CD4-positive, alpha-beta T cell treated with Interleukin-6 at 100 ng/mL for 8 hours (primary cell): Measurements from ENCODE around the gene C14orf119.

Source experiments
- DNase-seq: peaks from one replicate; pipeline ENCODE4 v3.0.0-alpha.2; 2020; ENCODE audit warnings: mixed read lengths, low spot score

C14orf119 gene

DNA sequence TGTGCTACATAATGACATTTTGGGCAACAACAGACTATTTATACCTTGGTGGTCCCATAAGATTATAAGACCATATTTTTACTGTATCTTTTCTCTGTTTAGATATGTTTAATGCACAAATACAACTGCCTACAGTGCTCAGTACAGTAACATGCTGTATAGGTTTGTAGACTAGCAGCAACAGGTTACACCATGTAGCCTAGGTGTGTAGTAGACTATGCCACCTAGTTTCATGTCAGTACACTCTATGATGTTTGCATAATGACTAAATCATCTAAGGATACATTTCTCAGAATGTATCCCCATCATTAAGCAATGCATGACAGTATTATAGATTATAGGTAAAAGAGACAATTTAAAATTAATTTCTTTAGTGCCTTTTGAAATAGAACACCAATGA, 54.4 kb downstream of the C14orf119 start:
- DNase-seq, result no peak
